GM19452 (cell line): Measurements from ENCODE around the gene COG3.

Experiments
- ATAC-seq: cut with Tn5 transposase; IDR thresholded peaks from one replicate; pipeline ENCODE4 v1.9.1; 2021; ENCODE audit not compliant: unreplicated experiment

The COG3 gene

GRCh38 chr13:45447050-45447661 lies 17.6 kb upstream of the COG3 start:
- no peak for ATAC-seq

- no peak for ATAC-seq
Observed at GRCh38 chr13:45448965-45449559, 15.7 kb upstream of the COG3 start.

GRCh38 chr13:45451282-45451681 lies 13.5 kb upstream of the COG3 start:
- no peak for ATAC-seq

GRCh38 chr13:45454204-45454603 lies 10.5 kb upstream of the COG3 start:
- no peak for ATAC-seq

- no peak for ATAC-seq
Observed at GRCh38 chr13:45456196-45456972, 8.4 kb upstream of the COG3 start.

- ATAC-seq = no peak
Observed at GRCh38 chr13:45464141-45464686, 525 bp upstream of the COG3 start.

- ATAC-seq = no peak
Observed at GRCh38 chr13:45466359-45466758, 1.6 kb downstream of the COG3 start.

- no peak for ATAC-seq
Observed at GRCh38 chr13:45468635-45469034, 3.9 kb downstream of the COG3 start.

GRCh38 chr13:45472171-45472705 lies 7.5 kb downstream of the COG3 start:
- no peak for ATAC-seq

- ATAC-seq = no peak
Observed at GRCh38 chr13:45473627-45474026, 8.9 kb downstream of the COG3 start.

- no peak for ATAC-seq
Observed at GRCh38 chr13:45474584-45475454, 10.1 kb downstream of the COG3 start.

- ATAC-seq = no peak
Observed at GRCh38 chr13:45479661-45480060, 14.9 kb downstream of the COG3 start.

- ATAC-seq = no peak
Observed at GRCh38 chr13:45481688-45482087, 16.9 kb downstream of the COG3 start.

GRCh38 chr13:45482571-45483173 lies 17.9 kb downstream of the COG3 start:
- no peak for ATAC-seq

- no peak for ATAC-seq
Observed at GRCh38 chr13:45487604-45488003, 22.9 kb downstream of the COG3 start.

- ATAC-seq = no peak
Observed at GRCh38 chr13:45490068-45490467, 25.3 kb downstream of the COG3 start.

GRCh38 chr13:45492538-45492937 lies 27.8 kb downstream of the COG3 start:
- no peak for ATAC-seq

- no peak for ATAC-seq
Observed at GRCh38 chr13:45496942-45497341, 32.2 kb downstream of the COG3 start.

- ATAC-seq = no peak
Observed at GRCh38 chr13:45500492-45501174, 35.9 kb downstream of the COG3 start.

GRCh38 chr13:45501175-45501526 lies 36.4 kb downstream of the COG3 start:
- no peak for ATAC-seq
